Stimulated activated CD8-positive, alpha-beta memory T cell treated with anti-CD3 and anti-CD28 coated beads, Interleukin-4, amount 100 ng/mL, for 1 hour (primary cell): Measurements from ENCODE around the gene EPB41L1.

Experiments
- DNase-seq, 2 donors: peaks; one replicate each; pipeline ENCODE4 v3.0.0-alpha.2; 2020; ENCODE audit warnings: low read depth in 2 of 2, low spot score in 1 of 2

The EPB41L1 gene

GRCh38 chr20:36154700-36155628 lies at the start of gene EPB41L1:
EPB41L1 (plus strand) TSS chr20:36154740; CDS start chr20:36173778, 19,038 bp downstream.
- no peak for DNase-seq

- DNase-seq: no peak
Measured at GRCh38 chr20:36104856-36105255, 49.7 kb upstream of the EPB41L1 start.

GRCh38 chr20:36105711-36106226 lies 48.8 kb upstream of the EPB41L1 start:
- DNase-seq: no peak

- DNase-seq: no peak
Measured at GRCh38 chr20:36106606-36107005, 47.9 kb upstream of the EPB41L1 start.

- no peak for DNase-seq
Measured at GRCh38 chr20:36107881-36108280, 46.7 kb upstream of the EPB41L1 start.

- no peak for DNase-seq
Measured at GRCh38 chr20:36109251-36109947, 45.1 kb upstream of the EPB41L1 start.

GRCh38 chr20:36110994-36111393 lies 43.5 kb upstream of the EPB41L1 start:
- no peak for DNase-seq

GRCh38 chr20:36112112-36112511 lies 42.4 kb upstream of the EPB41L1 start:
- DNase-seq: no peak

- no peak for DNase-seq
Measured at GRCh38 chr20:36113036-36113435, 41.5 kb upstream of the EPB41L1 start.

- no peak for DNase-seq
Measured at GRCh38 chr20:36113566-36114250, 40.8 kb upstream of the EPB41L1 start.

GRCh38 chr20:36114707-36115106 lies 39.8 kb upstream of the EPB41L1 start:
- DNase-seq: no peak

GRCh38 chr20:36115925-36116324 lies 38.6 kb upstream of the EPB41L1 start:
- DNase-seq: no peak

- DNase-seq: no peak
Measured at GRCh38 chr20:36116807-36117441, 37.6 kb upstream of the EPB41L1 start.

GRCh38 chr20:36117638-36118037 lies 36.9 kb upstream of the EPB41L1 start:
- DNase-seq: no peak

- no peak for DNase-seq
Measured at GRCh38 chr20:36118371-36118770, 36.2 kb upstream of the EPB41L1 start.

GRCh38 chr20:36119537-36119936 lies 35.0 kb upstream of the EPB41L1 start:
- DNase-seq: no peak

- no peak for DNase-seq
Measured at GRCh38 chr20:36120241-36120640, 34.3 kb upstream of the EPB41L1 start.

GRCh38 chr20:36120991-36121390 lies 33.5 kb upstream of the EPB41L1 start:
- no peak for DNase-seq

GRCh38 chr20:36121981-36122930 lies 32.3 kb upstream of the EPB41L1 start:
- no peak for DNase-seq

- no peak for DNase-seq
Measured at GRCh38 chr20:36122931-36123288, 31.6 kb upstream of the EPB41L1 start.
